HG03521 (cell line): Measurements from ENCODE around the gene ZFPM1.

Source experiments
- ATAC-seq: cut with Tn5 transposase; IDR thresholded peaks from one replicate; pipeline ENCODE4 v1.9.1; 2021; ENCODE audit warnings: mild to moderate bottlenecking, moderate library complexity; ENCODE audit not compliant: unreplicated experiment

Gene ZFPM1

GRCh38 chr16:88536971-88537751 lies 84.1 kb downstream of the ZFPM1 start:
- ATAC-seq, result no peak

GRCh38 chr16:88537859-88538258 lies 84.8 kb downstream of the ZFPM1 start:
- no peak for ATAC-seq

- no peak for ATAC-seq
Observed at GRCh38 chr16:88538366-88539060, 85.4 kb downstream of the ZFPM1 start.

- no peak for ATAC-seq
Observed at GRCh38 chr16:88539261-88539651, 86.2 kb downstream of the ZFPM1 start.

GRCh38 chr16:88539652-88540345 lies 86.7 kb downstream of the ZFPM1 start:
- no peak for ATAC-seq

GRCh38 chr16:88540346-88540977 lies 87.4 kb downstream of the ZFPM1 start:
- no peak for ATAC-seq

GRCh38 chr16:88541831-88542616 lies 88.9 kb downstream of the ZFPM1 start:
- ATAC-seq, result no peak

GRCh38 chr16:88543230-88543813 lies 90.2 kb downstream of the ZFPM1 start:
- no peak for ATAC-seq

- no peak for ATAC-seq
Observed at GRCh38 chr16:88545781-88546180, 92.7 kb downstream of the ZFPM1 start.

GRCh38 chr16:88548131-88548874 lies 95.2 kb downstream of the ZFPM1 start:
- no peak for ATAC-seq

- ATAC-seq, result no peak
Observed at GRCh38 chr16:88548985-88549384, 95.9 kb downstream of the ZFPM1 start.

- no peak for ATAC-seq
Observed at GRCh38 chr16:88549671-88550245, 96.7 kb downstream of the ZFPM1 start.

- ATAC-seq, result no peak
Observed at GRCh38 chr16:88550246-88550661, 97.2 kb downstream of the ZFPM1 start.

- no peak for ATAC-seq
Observed at GRCh38 chr16:88552166-88552565, 99.1 kb downstream of the ZFPM1 start.

- no peak for ATAC-seq
Observed at GRCh38 chr16:88552815-88553214, 99.7 kb downstream of the ZFPM1 start.

GRCh38 chr16:88553739-88554138 lies 100.7 kb downstream of the ZFPM1 start:
- ATAC-seq, result no peak

GRCh38 chr16:88554711-88555264 lies 101.7 kb downstream of the ZFPM1 start:
- no peak for ATAC-seq

GRCh38 chr16:88556294-88556988 lies 103.4 kb downstream of the ZFPM1 start:
- no peak for ATAC-seq
